H9 (cell line): ENCODE results near the gene WHAMM. TPM values are rescaled to one million over a fixed set of nuclear protein-coding genes. Genes with fewer than 3 reads are reported as not detected.

Source experiments
- DNase-seq: peaks from one replicate; pipeline ENCODE4 v3.0.0-alpha.2; 2017
- H2AFZ ChIP-seq: one replicate; pipeline ENCODE4 v1.6.1; 2013; ENCODE audit warnings: mild to moderate bottlenecking, low read length, control low read depth, moderate library complexity
- H2AK5ac ChIP-seq: 2 replicates; pipeline ENCODE4 v1.6.1; 2013; ENCODE audit warnings: low read length, control low read depth, mixed read lengths; ENCODE audit not compliant: insufficient read length
- H2BK120ac ChIP-seq: one replicate; pipeline ENCODE4 v1.6.1; 2013; ENCODE audit warnings: low read depth, mild to moderate bottlenecking, low read length, control low read depth, inconsistent platforms; ENCODE audit not compliant: poor library complexity, severe bottlenecking
- H2BK12ac ChIP-seq: 2 replicates; pipeline ENCODE4 v1.6.1; 2013; ENCODE audit warnings: low read length, control low read depth, mixed read lengths, low read depth; ENCODE audit not compliant: insufficient read length
- H2BK15ac ChIP-seq: 2 replicates; pipeline ENCODE4 v1.6.1; 2013; ENCODE audit warnings: low read depth, low read length, control low read depth
- H2BK20ac ChIP-seq: one replicate; pipeline ENCODE4 v1.6.1; 2013; ENCODE audit warnings: low read depth, mild to moderate bottlenecking, low read length, control low read depth, inconsistent platforms; ENCODE audit not compliant: poor library complexity, severe bottlenecking
- H2BK5ac ChIP-seq: 2 replicates; pipeline ENCODE4 v1.6.1; 2013; ENCODE audit warnings: low read length, control low read depth, mixed read lengths; ENCODE audit not compliant: insufficient read length
- H3K14ac ChIP-seq: 2 replicates; pipeline ENCODE4 v1.6.1; 2013; ENCODE audit warnings: low read length, control low read depth; ENCODE audit not compliant: insufficient read depth
- H3K18ac ChIP-seq: 2 replicates; pipeline ENCODE4 v1.6.1; 2013; ENCODE audit warnings: low read depth, mild to moderate bottlenecking, mixed read lengths, low read length, control low read depth; ENCODE audit not compliant: insufficient read length
- H3K23ac ChIP-seq: 2 replicates; pipeline ENCODE4 v1.6.1; 2013; ENCODE audit warnings: low read length, control low read depth, mixed read lengths, low read depth; ENCODE audit not compliant: insufficient read length
- H3K23me2 ChIP-seq: 2 replicates; pipeline ENCODE4 v1.6.1; 2013; ENCODE audit warnings: low read depth, mild to moderate bottlenecking, mixed read lengths, low read length, control low read depth; ENCODE audit not compliant: insufficient read length, poor library complexity, severe bottlenecking
- H3K27ac ChIP-seq: 2 replicates; pipeline ENCODE4 v1.5.1; 2013; ENCODE audit warnings: low read length, control low read depth, mixed read lengths, low read depth; ENCODE audit not compliant: insufficient read length
- H3K27me3 ChIP-seq: 2 replicates; pipeline ENCODE4 v1.6.1; 2013; ENCODE audit warnings: low read length, control low read depth, inconsistent platforms; ENCODE audit not compliant: insufficient read depth
- H3K4ac ChIP-seq: 2 replicates; pipeline ENCODE4 v1.6.1; 2013; ENCODE audit warnings: low read depth, mild to moderate bottlenecking, control low read depth, inconsistent platforms, low read length, moderate library complexity
- H3K4me1 ChIP-seq: 2 replicates; pipeline ENCODE4 v1.6.1; 2013; ENCODE audit warnings: low read length, control low read depth, inconsistent platforms; ENCODE audit not compliant: insufficient read depth
- H3K4me2 ChIP-seq: 2 replicates; pipeline ENCODE4 v1.6.1; 2013; ENCODE audit warnings: low read length, control low read depth, mixed read lengths; ENCODE audit not compliant: insufficient read length, insufficient read depth
- H3K56ac ChIP-seq: 2 replicates; pipeline ENCODE4 v1.6.1; 2013; ENCODE audit warnings: low read depth, mild to moderate bottlenecking, mixed read lengths, low read length, control low read depth; ENCODE audit not compliant: insufficient read length
- H3K79me1 ChIP-seq: 2 replicates; pipeline ENCODE4 v1.6.1; 2013; ENCODE audit warnings: low read depth, mild to moderate bottlenecking, moderate library complexity, low read length, control low read depth, inconsistent platforms; ENCODE audit not compliant: insufficient read depth, poor library complexity, severe bottlenecking
- H3K79me2 ChIP-seq: 2 replicates; pipeline ENCODE4 v1.6.1; 2013; ENCODE audit warnings: low read length, control low read depth, inconsistent platforms; ENCODE audit not compliant: insufficient read depth
- H3K9ac ChIP-seq: 2 replicates; pipeline ENCODE4 v1.6.1; 2013; ENCODE audit warnings: low read length, control low read depth, mixed read lengths; ENCODE audit not compliant: insufficient read length; ENCODE audit errors: extremely low read depth
- H3K9me3 ChIP-seq: one replicate; pipeline ENCODE4 v1.6.1; 2013; ENCODE audit warnings: low read depth, low read length, inconsistent platforms; ENCODE audit not compliant: control insufficient read depth
- H3T11ph ChIP-seq: one replicate; pipeline ENCODE4 v1.6.1; 2013; ENCODE audit warnings: mild to moderate bottlenecking, low read length, control low read depth, inconsistent platforms
- H4K20me1 ChIP-seq: one replicate; pipeline ENCODE4 v1.6.1; 2013; ENCODE audit not compliant: control insufficient read depth, insufficient read length, insufficient read depth
- H4K5ac ChIP-seq: 2 replicates; pipeline ENCODE4 v1.6.1; 2013; ENCODE audit warnings: low read depth, mild to moderate bottlenecking, mixed read lengths, low read length, control low read depth; ENCODE audit not compliant: insufficient read length
- H4K8ac ChIP-seq: replicated peaks from 2 replicates; pipeline ENCODE4 v1.6.1; 2013; ENCODE audit warnings: low read length, control low read depth, mixed read lengths, low read depth; ENCODE audit not compliant: insufficient read length
- H4K91ac ChIP-seq: 2 replicates; pipeline ENCODE4 v1.6.1; 2013; ENCODE audit warnings: low read depth, mild to moderate bottlenecking, moderate library complexity, mixed read lengths, low read length, control low read depth; ENCODE audit not compliant: insufficient read length
- H3K27ac Mint-ChIP-seq, 3 experiments: 2 replicates in 2 of 3; 3 replicates in 1 of 3; pipeline ENCODE4 v1.8.0; 2020 to 2021; ENCODE audit warnings: mixed read lengths in 3 of 3, mild to moderate bottlenecking in 1 of 3, moderate library complexity in 1 of 3
- H3K27me3 Mint-ChIP-seq: 2 replicates; pipeline ENCODE4 v1.8.0; 2021; ENCODE audit warnings: low read depth, mild to moderate bottlenecking, moderate library complexity, mixed read lengths
- H3K36me3 Mint-ChIP-seq, 3 experiments: 2 replicates in 2 of 3; 3 replicates in 1 of 3; pipeline ENCODE4 v1.8.0; 2020 to 2021; ENCODE audit warnings: low read depth in 3 of 3, mixed read lengths in 3 of 3; ENCODE audit not compliant: insufficient read depth in 1 of 3
- H3K4me1 Mint-ChIP-seq, 2 experiments: 2 replicates each; pipeline ENCODE4 v1.8.0; 2020; ENCODE audit warnings: mixed read lengths in 2 of 2
- H3K4me3 Mint-ChIP-seq, 2 experiments: 2 replicates in 1 of 2; 3 replicates in 1 of 2; pipeline ENCODE4 v1.8.0; 2020 to 2021; ENCODE audit warnings: mild to moderate bottlenecking in 2 of 2, mixed read lengths in 2 of 2, moderate library complexity in 1 of 2
- H3K9me3 Mint-ChIP-seq, 2 experiments: 2 replicates in 1 of 2; 3 replicates in 1 of 2; pipeline ENCODE4 v1.8.0; 2020; ENCODE audit warnings: mild to moderate bottlenecking in 2 of 2, mixed read lengths in 2 of 2, moderate library complexity in 1 of 2
- WGBS: extraction: QIAGEN DNeasy Blood & Tissue Kit; methylation state at CpG from one replicate; pipeline ENCODE4 v1.1.7; 2013; ENCODE audit warnings: missing lambda C conversion rate, low lambda C conversion rate, mixed read lengths; ENCODE audit not compliant: insufficient read length; ENCODE audit errors: extremely low coverage; 5-methylcytosine and 5-hydroxymethylcytosine counted together
- total RNA-seq: library from RNA; stranded (reverse); gene quantifications from 2 replicates; pipeline ENCODE4 v1.2.1, GENCODE V29; 2021
- TF ChIP-seq, protein P1 (sequence below): fragments of 200-600 bp; sonication (generic); conservative IDR thresholded peaks from 3 replicates; pipeline ENCODE4 v1.8.0; 2021; ENCODE audit warnings: antibody characterized with exemption, mild to moderate bottlenecking

Gene WHAMM
- total RNA-seq, 1 experiment from 2014 or later, result 3.0 TPM

DNA sequence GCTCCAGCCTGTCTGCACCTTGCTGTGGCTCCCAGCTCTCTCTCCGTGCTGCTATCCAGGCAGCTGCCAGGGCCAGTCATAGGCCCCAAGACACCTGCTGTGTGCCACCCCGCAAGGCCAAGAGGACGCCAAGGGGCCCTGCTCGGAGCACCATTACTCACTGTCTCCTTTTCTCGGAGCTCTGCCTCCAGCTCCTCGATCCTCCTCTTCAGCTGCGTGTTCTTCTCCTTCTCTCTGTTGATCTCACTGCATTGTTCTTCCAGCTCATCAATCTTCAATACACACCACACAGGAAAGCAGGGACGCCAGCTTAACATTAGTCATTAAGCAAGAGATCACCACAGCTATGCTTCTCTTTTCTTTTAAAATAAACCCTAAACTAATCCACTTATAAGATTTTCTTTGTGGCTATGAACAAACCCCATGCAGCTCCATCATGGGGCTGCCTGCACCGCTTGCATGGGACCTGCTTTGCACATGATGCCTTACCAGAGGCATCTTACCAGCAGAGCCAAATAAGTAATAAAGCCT, 42.6 kb downstream of the WHAMM start:
- Mint-ChIP-seq H3K4me3 (no peak overlapping the region), H3K27me3 (no peaks in the 10 kb centered on the region), H3K36me3 (no peaks in the 10 kb centered on the region; a peak in 1 of 7 replicates), H3K27ac (no peak overlapping the region), H3K4me1 (peaks cover 14% of the 10 kb centered on the region in 2 experiments), H3K9me3 (no peaks in the 10 kb centered on the region)
- H4K91ac ChIP-seq, result no peak overlapping the region
- no peak overlapping the region for H3K56ac ChIP-seq
- H3K27me3 ChIP-seq, result no peaks in the 10 kb centered on the region
- no peak overlapping the region for H2BK120ac ChIP-seq
- no peaks in the 10 kb centered on the region for H3K4me1 ChIP-seq
- H2AFZ ChIP-seq, result no peak overlapping the region
- H3T11ph ChIP-seq, result no peak overlapping the region
- H4K8ac ChIP-seq, result no peak overlapping the region
- no peak overlapping the region for H4K5ac ChIP-seq
- H3K23ac ChIP-seq, result no peak overlapping the region
- H2BK20ac ChIP-seq, result no peak overlapping the region
- no peaks in the 10 kb centered on the region for H3K9me3 ChIP-seq
- no peak overlapping the region for H2AK5ac ChIP-seq
- no CpG with 5 or more reads among the region's 9 CpGs for WGBS
- no peak overlapping the region for H3K4me2 ChIP-seq
- TF ChIP-seq, protein P1, sequence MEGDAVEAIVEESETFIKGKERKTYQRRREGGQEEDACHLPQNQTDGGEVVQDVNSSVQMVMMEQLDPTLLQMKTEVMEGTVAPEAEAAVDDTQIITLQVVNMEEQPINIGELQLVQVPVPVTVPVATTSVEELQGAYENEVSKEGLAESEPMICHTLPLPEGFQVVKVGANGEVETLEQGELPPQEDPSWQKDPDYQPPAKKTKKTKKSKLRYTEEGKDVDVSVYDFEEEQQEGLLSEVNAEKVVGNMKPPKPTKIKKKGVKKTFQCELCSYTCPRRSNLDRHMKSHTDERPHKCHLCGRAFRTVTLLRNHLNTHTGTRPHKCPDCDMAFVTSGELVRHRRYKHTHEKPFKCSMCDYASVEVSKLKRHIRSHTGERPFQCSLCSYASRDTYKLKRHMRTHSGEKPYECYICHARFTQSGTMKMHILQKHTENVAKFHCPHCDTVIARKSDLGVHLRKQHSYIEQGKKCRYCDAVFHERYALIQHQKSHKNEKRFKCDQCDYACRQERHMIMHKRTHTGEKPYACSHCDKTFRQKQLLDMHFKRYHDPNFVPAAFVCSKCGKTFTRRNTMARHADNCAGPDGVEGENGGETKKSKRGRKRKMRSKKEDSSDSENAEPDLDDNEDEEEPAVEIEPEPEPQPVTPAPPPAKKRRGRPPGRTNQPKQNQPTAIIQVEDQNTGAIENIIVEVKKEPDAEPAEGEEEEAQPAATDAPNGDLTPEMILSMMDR, result no peak
- no peak for DNase-seq
- H3K79me1 ChIP-seq, result no peaks in the 10 kb centered on the region
- no peak overlapping the region for H3K18ac ChIP-seq
- no peak overlapping the region for H3K4ac ChIP-seq
- no peaks in the 10 kb centered on the region for H3K79me2 ChIP-seq
- H2BK15ac ChIP-seq, result no peak overlapping the region
- H3K23me2 ChIP-seq, result no peaks in the 10 kb centered on the region
- no peak overlapping the region for H3K14ac ChIP-seq
- no peak overlapping the region for H3K27ac ChIP-seq
- H2BK12ac ChIP-seq, result no peak overlapping the region
- no peaks in the 10 kb centered on the region for H4K20me1 ChIP-seq
- H3K9ac ChIP-seq, result no peak overlapping the region
- H2BK5ac ChIP-seq, result no peak overlapping the region
